HG03342 (cell line): Measurements from ENCODE around the gene FZD4.
"Not testable (repeated sequence)": the region's sequence is repeated elsewhere in the genome, so short reads cannot be mapped to it uniquely, and the experiment has no call there.

Experiments
- ATAC-seq: cut with Tn5 transposase; IDR thresholded peaks from one replicate; pipeline ENCODE4 v1.9.1; 2021; ENCODE audit warnings: mild to moderate bottlenecking, moderate library complexity; ENCODE audit not compliant: unreplicated experiment

FZD4 gene

DNA sequence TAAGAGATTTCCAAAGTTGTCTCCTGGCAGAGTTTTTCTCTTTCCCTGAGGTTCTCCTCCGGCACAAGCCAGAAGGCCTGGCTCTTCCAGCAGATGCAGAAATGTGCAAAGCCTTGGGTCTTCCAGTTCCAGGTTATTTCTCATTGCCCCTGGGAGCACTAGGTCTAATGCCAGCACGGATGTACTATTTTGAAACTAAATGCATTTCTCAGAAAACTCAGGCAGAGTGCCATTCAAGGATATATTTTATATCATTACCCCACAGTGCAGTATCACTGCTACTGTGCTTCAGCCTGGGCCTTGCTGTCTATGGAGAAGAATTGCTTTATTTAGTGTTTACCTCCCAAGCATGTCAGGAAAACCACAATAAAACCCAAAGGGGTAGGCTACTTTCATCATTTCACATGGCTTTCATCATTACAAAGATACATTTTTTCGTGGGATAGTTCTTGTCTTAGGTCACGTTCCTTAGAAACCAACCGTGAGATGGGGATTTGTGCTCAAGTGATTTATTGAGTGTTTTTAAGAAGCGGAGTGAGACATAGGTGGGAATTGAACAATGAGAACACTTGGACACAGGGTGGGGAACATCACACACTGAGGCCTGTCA is 22.4 kb upstream of the FZD4 start:
- ATAC-seq = no peak

DNA sequence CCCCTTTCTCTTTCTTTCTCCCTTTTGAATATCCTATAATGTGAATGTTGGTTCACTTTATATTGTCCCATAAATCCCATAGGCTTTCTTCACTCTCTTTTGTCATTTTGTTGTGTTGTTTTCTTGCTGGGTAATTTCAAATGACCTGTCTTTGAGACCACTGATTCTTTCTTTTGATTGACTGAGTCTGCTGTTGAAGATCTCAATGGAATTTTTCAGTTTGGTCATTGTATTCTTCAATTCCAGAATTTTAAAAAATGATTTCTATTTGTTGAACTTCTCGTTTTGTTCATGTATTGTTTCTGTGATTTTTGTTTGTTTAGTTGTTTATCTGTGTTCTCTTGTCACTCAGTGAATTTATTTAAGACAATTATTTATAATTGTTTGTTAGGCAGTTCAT is 17.5 kb upstream of the FZD4 start:
- ATAC-seq = no peak

GRCh38 chr11:86969258-86969657 is 14.1 kb upstream of the FZD4 start:
- ATAC-seq = no peak

- not testable (repeated sequence) for ATAC-seq
These were observed 12.4 kb upstream of the FZD4 start for GRCh38 chr11:86967601-86968000.

DNA sequence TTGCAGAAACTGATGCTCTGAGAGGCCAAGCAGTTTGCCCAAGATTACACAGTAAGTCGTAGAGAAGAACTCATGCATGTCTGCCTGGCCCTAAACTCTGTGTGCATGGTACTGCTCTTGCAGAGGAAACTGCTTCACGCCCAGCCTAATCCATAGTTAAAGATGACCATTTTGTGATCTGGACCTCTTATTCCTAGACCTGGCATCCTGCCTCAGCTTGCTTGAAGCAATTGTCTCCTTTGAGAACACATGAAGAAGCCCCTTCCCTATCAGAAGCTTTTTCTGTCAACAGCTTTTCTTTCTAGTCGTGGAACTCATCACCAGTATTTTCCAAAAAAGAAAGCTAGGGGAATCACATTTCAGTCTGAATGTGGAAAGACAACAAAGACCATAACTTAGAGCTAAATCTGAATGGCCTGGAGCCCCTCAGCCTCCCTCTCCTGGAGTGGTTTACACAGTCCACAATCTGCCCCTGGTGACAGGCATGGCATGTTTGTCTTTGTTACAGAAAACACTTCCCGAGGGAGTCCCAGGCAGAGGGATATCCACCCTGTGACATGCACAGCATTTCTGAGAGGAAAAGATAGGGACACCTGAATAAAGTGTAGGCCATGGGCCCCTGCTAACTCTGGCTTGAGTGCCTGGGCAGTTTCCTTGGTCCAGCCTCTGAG is 2.9 kb upstream of the FZD4 start:
- no peak for ATAC-seq

DNA sequence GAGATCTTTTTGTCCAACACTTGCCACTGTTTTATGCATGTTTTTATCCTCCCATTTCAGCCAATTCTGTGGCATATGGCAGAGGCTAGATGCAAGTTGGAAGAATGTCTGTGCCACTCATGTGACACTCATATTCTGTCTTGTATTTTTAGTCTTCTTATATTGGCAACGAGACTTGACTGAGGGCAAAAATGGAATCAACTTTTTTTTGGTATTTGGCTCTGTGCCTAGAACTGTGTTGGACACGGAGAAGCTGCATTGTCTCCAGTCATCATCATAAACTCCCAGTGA is 1.7 kb upstream of the FZD4 start:
- ATAC-seq = no peak

DNA sequence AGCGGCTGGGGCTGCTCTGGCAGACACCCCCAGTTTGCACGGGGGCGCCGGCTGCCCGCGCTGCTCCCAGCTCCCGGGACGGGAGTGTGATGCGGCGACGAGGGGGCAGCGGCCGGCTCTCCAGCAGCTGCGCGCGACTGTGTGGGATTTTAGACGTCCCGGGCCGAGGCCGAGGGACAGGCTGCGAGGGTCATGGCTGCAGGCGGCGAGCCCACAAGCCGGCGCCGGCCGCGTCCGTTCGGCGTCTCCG is 159 bp downstream of the FZD4 start:
- ATAC-seq = peak; percentile 9

DNA sequence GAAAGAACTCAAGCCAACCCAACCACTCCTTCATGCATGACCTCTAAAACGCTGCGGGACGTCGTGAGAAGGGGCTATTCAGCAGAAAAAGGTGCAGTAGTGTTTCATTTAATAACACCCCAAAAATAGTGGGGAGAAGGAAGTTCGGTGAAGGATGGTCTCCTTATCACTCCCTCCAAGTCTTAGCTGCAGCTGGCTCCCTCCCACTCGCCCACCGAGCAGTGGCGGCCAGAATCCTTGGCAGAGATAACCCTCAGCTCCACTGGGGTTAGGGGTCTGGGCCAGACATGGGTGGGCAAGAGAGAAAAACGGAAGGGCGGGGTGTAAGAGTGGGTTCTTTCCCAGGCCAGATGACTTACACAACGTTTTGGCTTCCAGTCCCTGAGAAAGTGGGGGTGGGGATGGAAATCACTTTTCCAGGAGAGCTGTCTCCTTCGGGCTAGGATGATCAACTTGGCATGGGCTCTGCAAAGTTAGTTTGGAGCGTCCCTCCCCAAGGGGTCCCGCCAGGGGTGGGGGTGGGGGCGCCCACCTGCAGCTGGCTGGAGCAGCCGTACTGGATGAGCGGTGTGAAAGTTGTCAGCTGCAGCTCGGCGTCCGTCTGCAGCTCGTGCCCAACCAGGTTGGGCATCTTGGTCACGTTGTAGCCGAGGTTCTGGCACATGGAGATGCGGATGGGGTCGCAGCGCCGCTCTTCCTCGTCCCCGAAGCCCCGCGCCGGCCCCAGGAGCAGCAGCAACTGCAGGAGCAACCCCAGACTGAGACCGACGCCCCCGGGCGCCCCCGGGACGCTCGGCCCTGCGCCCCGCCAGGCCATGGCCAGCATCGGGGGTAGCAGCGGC is 705 bp downstream of the FZD4 start:
- ATAC-seq = no peak

DNA sequence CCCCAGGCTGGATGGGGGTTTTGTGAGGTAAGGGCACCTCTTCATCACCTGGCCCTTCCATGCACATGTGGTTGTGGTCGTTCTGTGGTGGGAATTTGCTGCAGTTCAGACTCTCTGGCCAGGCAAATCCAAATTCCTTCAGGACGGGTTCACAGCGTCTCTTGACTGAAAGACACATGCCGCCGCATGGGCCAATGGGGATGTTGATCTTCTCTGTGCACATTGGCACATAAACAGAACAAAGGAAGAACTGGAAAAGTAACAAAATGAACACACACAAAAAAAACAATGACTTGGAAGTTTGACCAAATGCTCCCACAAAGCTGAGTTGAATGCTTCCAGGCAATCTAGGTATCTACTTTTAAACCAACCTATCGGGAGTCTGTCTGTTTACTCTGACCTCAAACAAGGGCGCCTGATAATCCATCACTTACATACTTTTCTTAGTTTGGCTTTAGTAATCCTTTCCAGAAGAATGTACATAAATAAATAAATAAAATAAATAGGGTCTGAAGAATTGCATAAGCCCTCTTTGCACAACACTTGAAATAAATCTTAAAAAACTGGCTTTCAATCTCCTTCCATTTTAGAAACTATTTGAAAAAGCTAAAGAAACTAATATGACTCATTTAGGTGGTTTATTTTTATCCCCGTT is 2.8 kb downstream of the FZD4 start:
- ATAC-seq = no peak

GRCh38 chr11:86951706-86952105 is 3.5 kb downstream of the FZD4 start:
- ATAC-seq = no peak

DNA sequence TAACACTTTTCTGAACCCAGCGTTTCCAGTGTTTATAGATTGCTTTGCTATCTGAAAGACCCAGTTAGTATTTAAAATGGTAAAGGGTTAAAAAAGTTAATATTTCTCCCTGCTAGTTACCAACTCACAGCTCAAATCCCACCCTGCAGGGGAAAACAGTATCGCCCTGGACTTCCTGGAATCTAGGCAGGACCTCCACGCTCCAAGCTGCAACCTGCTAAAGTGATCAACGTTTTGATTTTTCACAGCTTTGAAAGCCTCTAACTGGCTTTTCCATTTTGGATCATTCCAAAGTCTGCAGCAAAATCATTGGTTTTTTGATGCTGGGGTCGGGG is 4.6 kb downstream of the FZD4 start:
- no peak for ATAC-seq

GRCh38 chr11:86949995-86950660 is 5.1 kb downstream of the FZD4 start:
- no peak for ATAC-seq

- ATAC-seq = no peak
These were observed 6.5 kb downstream of the FZD4 start for GRCh38 chr11:86948733-86949132.

- ATAC-seq = no peak
These were observed 7.7 kb downstream of the FZD4 start for GRCh38 chr11:86947541-86947940.

DNA sequence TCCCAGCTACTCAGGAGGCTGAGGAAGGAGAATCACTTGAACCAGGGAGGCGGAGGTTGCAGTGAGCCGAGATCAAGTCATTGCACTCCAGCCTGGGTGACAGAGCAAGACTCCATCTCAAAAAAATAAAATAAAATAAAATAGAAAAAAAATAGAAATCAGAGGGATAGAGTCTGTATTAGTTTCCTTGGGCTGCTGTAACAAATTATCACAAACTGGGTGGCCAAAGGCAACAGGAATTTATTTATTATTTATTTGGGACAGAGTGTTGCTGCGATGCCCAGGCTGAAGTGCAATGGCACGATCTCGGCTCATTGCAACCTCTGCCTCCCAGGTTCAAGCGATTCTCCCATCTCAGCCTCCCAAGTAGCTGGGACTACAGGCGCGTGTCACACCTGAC is 11.7 kb downstream of the FZD4 start:
- not testable (repeated sequence) for ATAC-seq

- ATAC-seq = no peak
These were observed 13.2 kb downstream of the FZD4 start for GRCh38 chr11:86941871-86942599.

DNA sequence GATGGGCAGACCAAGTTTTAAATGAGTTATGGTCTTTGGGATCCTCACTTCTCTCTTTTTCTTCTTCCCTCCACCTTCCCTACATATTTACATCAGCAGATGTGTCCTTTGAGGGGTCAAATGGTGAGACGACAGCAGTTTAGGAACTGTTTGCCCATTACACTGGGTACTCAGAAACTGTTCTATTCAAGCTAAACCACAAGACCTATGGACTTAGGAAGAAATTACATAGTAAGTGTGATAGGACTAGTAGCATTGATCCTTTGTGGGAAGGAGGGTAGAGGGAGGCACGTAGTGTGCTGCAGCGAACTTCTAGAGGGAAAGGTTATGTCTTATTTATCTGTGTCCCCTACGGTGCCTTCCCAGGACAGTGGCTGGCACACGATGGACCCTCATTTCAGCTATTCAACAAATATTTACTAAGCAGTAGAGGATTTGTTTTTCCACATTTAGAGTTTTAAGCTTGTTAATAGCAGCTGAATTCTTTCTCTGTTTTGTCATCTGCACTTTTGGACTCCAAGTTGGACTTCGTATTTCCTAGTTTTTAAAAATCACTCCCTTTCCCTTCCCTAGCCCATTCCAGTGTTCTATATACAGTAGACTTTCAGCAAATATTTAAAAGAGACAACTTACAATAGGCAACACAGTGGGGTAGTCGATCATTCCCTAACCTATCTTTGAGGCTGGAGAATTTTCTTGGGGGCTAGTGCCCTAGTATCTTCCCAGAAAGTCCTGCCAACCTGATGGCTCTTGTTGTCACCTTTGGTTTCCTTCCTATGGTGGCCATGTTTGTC is 13.9 kb downstream of the FZD4 start:
- no peak for ATAC-seq

- ATAC-seq = no peak
These were observed 14.9 kb downstream of the FZD4 start for GRCh38 chr11:86940122-86940777.
